ENCODE results near the gene GAREM2.

GAREM2 gene

GRCh38 chr2:26187537-26188104 lies 14.7 kb downstream of the GAREM2 start:
- no peak for DNase-seq (ENCODE audit: low spot score)

GRCh38 chr2:26189123-26189522 lies 16.2 kb downstream of the GAREM2 start:
- DNase-seq (ENCODE audit: low spot score), result no peak

- DNase-seq (ENCODE audit: low spot score), result no peak
Observed at GRCh38 chr2:26189751-26190150, 16.9 kb downstream of the GAREM2 start.

DNA sequence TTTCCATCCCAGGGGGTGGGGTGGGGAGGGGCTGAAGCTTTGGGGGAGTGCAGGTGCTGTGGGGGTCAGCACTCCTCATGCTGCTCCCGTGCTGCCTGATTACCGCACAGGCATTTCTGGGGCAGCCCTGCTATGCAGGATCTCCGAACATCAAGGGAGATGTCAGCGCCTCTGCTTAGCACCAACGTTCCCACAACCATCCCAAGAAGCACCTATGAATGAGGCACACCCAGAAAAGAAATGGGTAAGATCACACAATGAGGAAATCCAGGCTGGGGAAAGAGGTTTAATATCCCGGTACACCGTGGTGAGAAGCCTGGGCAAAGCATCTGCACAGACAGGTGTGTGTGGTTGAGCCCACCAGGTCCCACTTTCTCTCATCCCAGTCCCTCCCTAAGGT lies 17.5 kb downstream of the GAREM2 start:
- no peak for DNase-seq (ENCODE audit: low spot score)

DNA sequence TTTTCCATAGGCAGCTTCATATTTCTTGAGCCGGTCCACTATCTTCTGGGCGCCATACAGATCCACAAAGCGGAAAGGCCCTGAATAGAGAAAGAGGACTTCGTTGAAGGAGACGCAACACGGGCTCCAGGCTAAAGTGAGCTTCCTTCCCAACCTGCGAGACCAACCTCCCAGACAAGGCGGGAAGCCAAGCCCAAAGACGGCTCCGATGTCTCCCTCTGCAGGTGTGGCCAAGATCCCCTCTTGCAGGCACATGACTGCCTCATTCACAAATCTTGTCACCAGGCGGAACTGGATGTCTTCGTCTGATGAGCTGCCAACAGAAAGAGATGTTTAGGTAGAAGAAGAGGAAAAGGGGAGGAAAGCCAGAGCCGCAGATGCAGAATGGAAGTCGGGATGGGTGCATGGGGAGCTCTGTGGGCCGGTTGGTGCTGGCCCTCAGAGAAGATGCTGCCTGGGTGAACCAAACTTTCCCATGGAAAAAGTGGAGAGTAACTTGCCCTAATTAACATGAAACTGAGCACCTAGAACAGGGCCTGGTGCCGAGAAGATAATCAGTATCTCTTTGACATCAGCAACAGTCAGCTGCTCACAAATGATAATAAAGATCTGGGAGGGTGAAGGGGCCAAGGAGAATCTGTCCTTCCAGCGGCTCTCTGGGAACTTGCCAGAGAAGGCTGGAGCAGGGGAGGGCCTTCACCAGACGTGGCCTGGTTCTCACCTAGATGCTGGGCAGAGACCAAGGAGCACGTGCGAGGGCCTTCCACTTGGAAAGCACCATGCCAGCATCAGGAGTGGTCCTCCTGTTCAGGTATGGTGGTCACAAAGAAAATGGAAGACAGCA lies 18.6 kb downstream of the GAREM2 start:
- no peak for DNase-seq (ENCODE audit: low spot score)

GRCh38 chr2:26193578-26194231 lies 20.8 kb downstream of the GAREM2 start:
- no peak for DNase-seq (ENCODE audit: low spot score)

DNA sequence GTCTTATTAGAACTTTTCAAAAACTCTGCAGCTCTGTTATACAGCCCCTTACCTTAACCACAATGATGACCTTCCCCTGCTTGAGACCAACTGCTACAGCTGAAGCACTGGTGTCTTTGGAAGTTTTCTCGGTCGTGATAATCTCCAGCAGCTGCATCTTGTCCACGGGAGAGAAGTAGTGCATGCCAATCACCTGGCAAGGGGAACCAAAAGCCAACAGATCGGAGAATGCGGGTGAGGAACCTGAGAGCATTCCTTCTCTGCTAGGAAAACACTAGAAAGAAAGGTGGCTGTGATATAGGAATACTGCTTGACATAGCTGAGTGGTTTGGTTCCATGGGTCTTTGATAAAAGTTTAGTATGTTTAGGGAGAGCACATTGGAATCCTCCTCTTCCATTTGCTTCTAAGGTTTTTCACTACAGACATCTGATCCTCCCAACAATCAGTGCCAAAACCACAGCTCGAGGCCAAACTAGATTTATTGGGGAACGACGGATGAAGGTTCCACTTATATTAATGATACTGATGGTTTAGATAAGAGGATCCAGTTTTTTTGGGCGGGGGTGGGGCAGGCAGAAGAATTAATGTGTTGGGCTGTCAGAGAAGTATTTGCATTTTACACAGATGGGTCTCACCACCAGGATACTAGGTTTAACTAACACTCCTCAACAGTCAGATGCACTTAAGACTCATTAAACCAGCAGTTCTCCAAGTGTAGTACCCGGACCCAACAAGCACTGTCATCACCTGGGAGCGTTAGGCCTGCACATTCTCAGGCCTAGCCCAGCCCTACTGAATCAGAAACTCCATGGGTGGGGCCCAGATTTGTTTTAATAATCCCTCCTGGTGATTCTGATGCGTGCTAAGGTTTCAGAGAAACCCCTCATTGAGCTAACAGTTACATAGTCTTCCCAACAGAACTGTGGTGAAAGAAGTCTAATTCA lies 22.4 kb downstream of the GAREM2 start:
- no peak for DNase-seq (ENCODE audit: low spot score)

- no peak for DNase-seq (ENCODE audit: low spot score)
Observed at GRCh38 chr2:26196683-26197418, 24.0 kb downstream of the GAREM2 start.

- no peak for DNase-seq (ENCODE audit: low spot score)
Observed at GRCh38 chr2:26197516-26197915, 24.6 kb downstream of the GAREM2 start.

GRCh38 chr2:26202981-26203490 lies 30.1 kb downstream of the GAREM2 start:
- no peak for DNase-seq (ENCODE audit: low spot score)

DNA sequence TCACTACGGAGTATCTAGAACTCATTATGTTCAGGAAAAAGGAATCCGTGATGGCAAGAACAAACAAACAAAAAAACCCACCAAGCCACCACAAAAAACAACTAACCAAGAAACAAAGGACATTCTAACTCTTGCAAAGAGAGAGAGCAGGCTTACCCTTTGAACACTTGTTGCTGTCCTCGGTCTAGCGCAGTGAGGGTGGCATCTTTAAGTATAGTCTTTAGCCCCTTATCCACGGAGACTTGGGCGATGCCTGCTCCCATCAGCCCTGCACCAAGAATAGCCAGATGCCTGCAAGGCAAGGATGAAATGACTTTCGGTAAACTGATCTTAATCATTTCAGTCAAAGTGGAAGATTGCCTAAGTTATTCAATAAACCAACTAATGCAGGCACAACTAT lies 31.0 kb downstream of the GAREM2 start:
- DNase-seq (ENCODE audit: low spot score), result no peak

DNA sequence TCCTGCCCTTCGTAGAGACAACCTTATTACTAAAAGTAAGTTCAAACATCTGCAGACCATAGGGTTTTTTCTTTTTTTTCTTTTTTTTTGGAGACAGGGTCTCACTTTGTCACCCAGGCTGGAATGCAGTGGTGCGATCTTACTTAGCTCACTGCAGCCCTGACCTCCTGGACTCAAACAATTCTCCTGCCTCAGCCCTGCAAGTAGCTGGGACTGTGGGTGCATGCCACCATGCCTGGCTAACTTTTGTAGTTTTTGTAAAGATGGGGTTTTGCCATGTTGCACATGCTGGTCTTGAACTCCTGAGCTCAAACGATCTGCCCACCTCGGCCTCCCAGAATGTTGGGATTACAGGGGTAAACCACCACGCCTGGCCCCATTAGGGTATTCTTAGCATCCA lies 39.1 kb downstream of the GAREM2 start:
- DNase-seq (ENCODE audit: low spot score), result no peak

GRCh38 chr2:26214759-26215158 lies 41.9 kb downstream of the GAREM2 start:
- no peak for DNase-seq (ENCODE audit: low spot score)

DNA sequence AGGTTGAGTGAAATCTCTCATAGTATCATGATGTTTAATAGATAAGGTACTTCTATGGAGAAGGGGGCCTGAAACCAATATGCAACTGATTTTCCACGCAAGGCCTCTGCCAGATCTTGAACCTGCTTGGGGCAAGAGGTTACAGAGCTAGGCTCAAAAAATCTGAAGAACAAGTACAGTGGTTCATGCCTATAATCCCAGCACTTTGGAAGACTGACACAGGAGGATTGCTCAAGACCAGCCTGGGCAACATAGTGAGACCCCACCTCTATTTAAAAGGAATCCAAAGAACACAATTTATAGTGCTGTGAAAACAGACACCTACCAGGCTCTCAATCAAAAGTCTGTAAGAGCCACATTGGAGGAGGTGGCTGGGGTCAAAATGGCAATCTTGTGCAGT lies 42.9 kb downstream of the GAREM2 start:
- DNase-seq (ENCODE audit: low spot score), result no peak

- no peak for DNase-seq (ENCODE audit: low spot score)
Observed at GRCh38 chr2:26216587-26216986, 43.7 kb downstream of the GAREM2 start.

DNA sequence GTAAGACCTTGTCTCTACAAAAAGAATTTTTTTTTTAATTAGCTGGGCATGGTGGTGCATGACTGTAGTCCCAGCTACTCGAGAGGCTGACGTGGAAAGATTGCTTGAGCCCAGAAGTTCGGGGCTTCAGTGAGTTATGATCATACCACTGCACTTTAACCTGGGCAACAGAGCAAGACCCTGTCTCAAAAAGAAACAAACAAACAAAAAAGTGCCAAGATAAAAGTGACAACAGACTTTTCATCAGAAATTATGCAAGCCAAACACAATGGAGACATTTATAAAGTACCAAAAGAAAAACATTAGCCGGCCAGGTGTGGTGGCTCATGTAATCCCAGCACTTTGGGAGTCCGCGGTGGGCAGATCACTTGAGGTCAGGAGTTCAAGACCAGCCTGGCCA lies 44.8 kb downstream of the GAREM2 start:
- no peak for DNase-seq (ENCODE audit: low spot score)

DNA sequence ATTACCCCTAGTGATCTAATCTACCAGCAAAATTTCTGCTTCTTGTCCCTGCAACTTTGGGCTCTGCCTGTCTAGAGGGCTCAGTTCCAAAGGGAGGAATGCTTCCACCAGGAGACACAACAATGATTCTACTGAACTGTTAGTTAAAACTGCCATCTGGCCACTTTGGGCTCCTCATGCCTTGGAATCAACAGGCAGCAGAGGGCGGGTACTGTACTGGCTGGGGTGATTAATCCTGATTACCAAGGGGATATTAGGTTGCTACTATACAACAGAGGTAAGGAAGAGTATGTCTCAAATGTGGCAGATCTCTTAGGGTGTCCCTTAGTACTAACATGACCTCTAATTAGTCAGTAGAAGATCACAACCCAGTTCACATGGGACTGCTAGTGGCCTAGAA lies 50.1 kb downstream of the GAREM2 start:
- DNase-seq (ENCODE audit: low spot score), result no peak

GRCh38 chr2:26224095-26224494 lies 51.2 kb downstream of the GAREM2 start:
- no peak for DNase-seq (ENCODE audit: low spot score)

- no peak for DNase-seq (ENCODE audit: low spot score)
Observed at GRCh38 chr2:26229595-26229994, 56.7 kb downstream of the GAREM2 start.

GRCh38 chr2:26230806-26231205 lies 57.9 kb downstream of the GAREM2 start:
- DNase-seq (ENCODE audit: low spot score), result no peak

- no peak for DNase-seq (ENCODE audit: low spot score)
Observed at GRCh38 chr2:26235089-26235488, 62.2 kb downstream of the GAREM2 start.
